ENCODE data around the gene MPI.
"Not testable (repeated sequence)": the region's sequence is repeated elsewhere in the genome, so short reads cannot be mapped to it uniquely, and the experiment has no call there.

MPI gene

DNA sequence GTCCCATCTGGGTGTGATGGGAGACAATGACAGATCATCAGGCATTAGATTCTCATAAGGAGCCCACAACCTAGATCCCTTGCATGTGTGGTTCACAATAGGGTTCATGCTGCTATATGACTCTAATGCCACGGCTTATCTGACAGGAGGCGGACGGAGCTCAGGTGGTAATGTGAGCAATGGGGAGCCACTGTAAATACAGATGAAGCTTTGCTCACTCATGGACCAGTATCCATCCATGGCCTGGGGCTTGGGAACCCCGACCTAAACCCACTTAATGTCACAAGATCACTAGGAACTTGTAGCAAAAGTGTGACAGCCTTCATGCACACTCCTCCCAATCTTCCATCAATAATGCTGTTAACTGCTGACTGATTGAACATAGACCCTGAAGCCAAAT, 18.8 kb downstream of the MPI start:
- H3K27ac ChIP-seq = no peak overlapping the region
- TF ChIP-seq, protein P1, sequence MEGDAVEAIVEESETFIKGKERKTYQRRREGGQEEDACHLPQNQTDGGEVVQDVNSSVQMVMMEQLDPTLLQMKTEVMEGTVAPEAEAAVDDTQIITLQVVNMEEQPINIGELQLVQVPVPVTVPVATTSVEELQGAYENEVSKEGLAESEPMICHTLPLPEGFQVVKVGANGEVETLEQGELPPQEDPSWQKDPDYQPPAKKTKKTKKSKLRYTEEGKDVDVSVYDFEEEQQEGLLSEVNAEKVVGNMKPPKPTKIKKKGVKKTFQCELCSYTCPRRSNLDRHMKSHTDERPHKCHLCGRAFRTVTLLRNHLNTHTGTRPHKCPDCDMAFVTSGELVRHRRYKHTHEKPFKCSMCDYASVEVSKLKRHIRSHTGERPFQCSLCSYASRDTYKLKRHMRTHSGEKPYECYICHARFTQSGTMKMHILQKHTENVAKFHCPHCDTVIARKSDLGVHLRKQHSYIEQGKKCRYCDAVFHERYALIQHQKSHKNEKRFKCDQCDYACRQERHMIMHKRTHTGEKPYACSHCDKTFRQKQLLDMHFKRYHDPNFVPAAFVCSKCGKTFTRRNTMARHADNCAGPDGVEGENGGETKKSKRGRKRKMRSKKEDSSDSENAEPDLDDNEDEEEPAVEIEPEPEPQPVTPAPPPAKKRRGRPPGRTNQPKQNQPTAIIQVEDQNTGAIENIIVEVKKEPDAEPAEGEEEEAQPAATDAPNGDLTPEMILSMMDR (IDR thresholded peaks at IDR 0.05; ENCODE audit: low read depth, low read length) = no peak
- no peaks in the 10 kb centered on the region for H3K9me3 ChIP-seq (ENCODE audit: severe bottlenecking)
- no peak overlapping the region for H3K4me3 ChIP-seq (ENCODE audit: low read depth, low read length)
- no peaks in the 10 kb centered on the region for H3K27me3 ChIP-seq (ENCODE audit: insufficient read depth, low read depth, severe bottlenecking)
- no peak for DNase-seq
- peaks cover 49% of the 10 kb centered on the region for H3K36me3 ChIP-seq

GRCh38 chr15:74913041-74913440, 23.2 kb downstream of the MPI start:
- Histone ChIP-seq H3K27ac (no peak overlapping the region), H3K9me3 (ENCODE audit: severe bottlenecking) (no peaks in the 10 kb centered on the region), H3K27me3 (ENCODE audit: insufficient read depth, low read depth, severe bottlenecking) (no peaks in the 10 kb centered on the region), H3K36me3 (peaks cover 59% of the 10 kb centered on the region), H3K4me3 (ENCODE audit: low read depth, low read length) (no peak overlapping the region)
- DNase-seq = no peak
- TF ChIP-seq, protein P1 (IDR thresholded peaks at IDR 0.05; ENCODE audit: low read depth, low read length) = no peak

DNA sequence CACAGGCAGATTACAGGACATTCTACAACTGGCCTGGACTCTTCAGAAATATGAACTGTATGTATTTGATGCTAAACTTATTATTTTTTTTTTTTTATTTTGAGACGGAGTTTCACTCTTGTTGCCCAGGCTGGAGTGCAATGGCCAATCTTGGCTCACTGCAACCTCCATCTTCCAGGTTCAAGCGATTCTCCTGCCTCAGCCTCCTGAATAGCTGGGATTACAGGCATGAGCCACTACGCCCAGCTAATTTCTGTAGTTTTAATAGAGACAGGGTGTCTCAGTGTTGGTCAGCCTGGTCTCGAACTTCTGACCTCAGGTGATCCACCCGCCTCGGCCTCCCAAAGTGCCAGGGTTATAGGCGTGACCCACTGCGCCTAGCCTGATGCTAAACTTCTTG, 24.0 kb downstream of the MPI start:
- DNase-seq; H3K4me3 ChIP-seq (ENCODE audit: low read depth, low read length); H3K27ac ChIP-seq; H3K9me3 ChIP-seq (ENCODE audit: severe bottlenecking); H3K27me3 ChIP-seq (ENCODE audit: insufficient read depth, low read depth, severe bottlenecking): not testable (repeated sequence)
- peaks cover 67% of the 10 kb centered on the region for H3K36me3 ChIP-seq

DNA sequence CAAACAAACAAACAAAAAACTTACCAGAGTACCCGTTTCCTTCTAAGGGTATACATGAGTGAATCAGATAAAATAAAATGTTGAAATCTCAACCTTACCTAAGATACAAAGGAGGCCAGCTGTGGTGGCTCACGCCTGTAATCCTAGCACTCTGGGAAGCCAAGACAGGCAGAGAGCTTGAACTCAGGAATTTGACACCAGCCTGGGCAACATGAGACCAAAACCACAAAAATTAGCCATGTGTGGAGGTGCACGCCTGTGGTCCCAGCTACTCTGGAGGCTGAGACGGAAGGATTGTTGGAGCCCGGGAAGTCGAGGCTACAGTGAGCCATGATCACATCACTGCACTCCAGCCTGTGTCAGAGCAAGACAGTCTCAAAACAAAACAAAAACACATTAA, 27.8 kb downstream of the MPI start:
- H3K27ac ChIP-seq = no peak overlapping the region
- no peaks in the 10 kb centered on the region for H3K27me3 ChIP-seq (ENCODE audit: insufficient read depth, low read depth, severe bottlenecking)
- TF ChIP-seq, protein P1 (IDR thresholded peaks at IDR 0.05; ENCODE audit: low read depth, low read length) = no peak
- DNase-seq = no peak
- H3K9me3 ChIP-seq (ENCODE audit: severe bottlenecking) = no peaks in the 10 kb centered on the region
- no peak overlapping the region for H3K4me3 ChIP-seq (ENCODE audit: low read depth, low read length)
- peaks cover 88% of the 10 kb centered on the region for H3K36me3 ChIP-seq

GRCh38 chr15:74920456-74920855, 30.6 kb downstream of the MPI start:
- H3K36me3 ChIP-seq = peaks cover 92% of the 10 kb centered on the region

GRCh38 chr15:74924525-74924924, 34.7 kb downstream of the MPI start:
- TF ChIP-seq, protein P1 (IDR thresholded peaks at IDR 0.05; ENCODE audit: low read depth, low read length) = no peak
- Histone ChIP-seq H3K9me3 (ENCODE audit: severe bottlenecking) (no peaks in the 10 kb centered on the region), H3K36me3 (peaks cover 90% of the 10 kb centered on the region)

More at GRCh38 chr15:74920456-74920855, 30.6 kb downstream of the MPI start:
- TF ChIP-seq, protein P1 (IDR thresholded peaks at IDR 0.05; ENCODE audit: low read depth, low read length) = no peak
- H3K9me3 ChIP-seq (ENCODE audit: severe bottlenecking) = no peaks in the 10 kb centered on the region
- DNase-seq = no peak
- H3K27ac ChIP-seq = no peak overlapping the region
- H3K27me3 ChIP-seq (ENCODE audit: insufficient read depth, low read depth, severe bottlenecking) = no peaks in the 10 kb centered on the region
- no peak overlapping the region for H3K4me3 ChIP-seq (ENCODE audit: low read depth, low read length)

More at GRCh38 chr15:74924525-74924924, 34.7 kb downstream of the MPI start:
- DNase-seq = no peak
- no peak overlapping the region for H3K27ac ChIP-seq
- H3K4me3 ChIP-seq (ENCODE audit: low read depth, low read length) = no peak overlapping the region
- H3K27me3 ChIP-seq (ENCODE audit: insufficient read depth, low read depth, severe bottlenecking) = no peaks in the 10 kb centered on the region
